HG02798 (cell line): Measurements from ENCODE around the gene DTX3.
"Not testable (repeated sequence)": the region's sequence is repeated elsewhere in the genome, so short reads cannot be mapped to it uniquely, and the experiment has no call there.

Experiments used
- ATAC-seq: cut with Tn5 transposase; IDR thresholded peaks from one replicate; pipeline ENCODE4 v1.9.1; 2021; ENCODE audit warnings: mild to moderate bottlenecking; ENCODE audit not compliant: unreplicated experiment, poor library complexity

Gene DTX3

DNA sequence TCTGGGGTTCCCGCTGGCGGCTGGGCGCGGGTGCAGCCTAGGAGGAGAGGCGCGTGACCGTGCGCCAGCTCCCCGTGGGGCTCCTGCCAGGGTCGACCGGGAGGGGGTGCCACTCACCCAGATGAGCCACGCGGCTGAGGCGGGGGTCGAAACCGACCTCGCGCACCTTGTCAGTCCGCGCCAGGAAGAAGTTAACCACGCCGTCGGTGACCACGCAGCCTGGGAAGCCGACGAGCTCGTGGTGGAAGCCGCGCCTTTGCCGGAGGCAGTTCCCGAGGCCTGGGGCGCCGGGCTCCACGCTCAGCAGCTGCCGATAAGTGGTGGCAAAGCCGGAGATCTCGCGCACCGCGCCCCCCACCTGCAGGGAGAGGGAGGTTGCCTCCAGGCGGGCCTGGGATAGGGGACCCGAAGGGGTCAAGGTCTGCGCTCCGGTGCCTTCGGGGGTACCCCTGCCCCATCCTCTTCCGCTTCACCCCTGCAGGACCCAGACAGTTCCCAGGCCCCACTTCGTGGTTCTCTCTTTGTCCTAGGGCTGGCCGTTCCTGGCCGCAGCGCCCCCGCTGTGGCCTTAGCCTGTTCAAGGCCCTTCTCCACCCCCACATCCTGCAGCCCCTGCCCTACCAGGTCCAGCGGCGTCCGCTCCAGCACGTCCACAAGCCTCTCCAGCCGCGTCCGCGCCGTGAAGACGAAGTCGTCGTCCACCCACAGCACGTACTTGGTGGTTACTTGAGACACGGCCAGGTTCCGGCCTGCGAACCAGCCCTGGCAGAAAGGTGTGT is 23.1 kb downstream of the DTX3 start:
- no peak for ATAC-seq

GRCh38 chr12:57628280-57629191 is 23.9 kb downstream of the DTX3 start:
- ATAC-seq, result no peak

GRCh38 chr12:57629897-57630471 is 25.4 kb downstream of the DTX3 start:
- ATAC-seq, result no peak

DNA sequence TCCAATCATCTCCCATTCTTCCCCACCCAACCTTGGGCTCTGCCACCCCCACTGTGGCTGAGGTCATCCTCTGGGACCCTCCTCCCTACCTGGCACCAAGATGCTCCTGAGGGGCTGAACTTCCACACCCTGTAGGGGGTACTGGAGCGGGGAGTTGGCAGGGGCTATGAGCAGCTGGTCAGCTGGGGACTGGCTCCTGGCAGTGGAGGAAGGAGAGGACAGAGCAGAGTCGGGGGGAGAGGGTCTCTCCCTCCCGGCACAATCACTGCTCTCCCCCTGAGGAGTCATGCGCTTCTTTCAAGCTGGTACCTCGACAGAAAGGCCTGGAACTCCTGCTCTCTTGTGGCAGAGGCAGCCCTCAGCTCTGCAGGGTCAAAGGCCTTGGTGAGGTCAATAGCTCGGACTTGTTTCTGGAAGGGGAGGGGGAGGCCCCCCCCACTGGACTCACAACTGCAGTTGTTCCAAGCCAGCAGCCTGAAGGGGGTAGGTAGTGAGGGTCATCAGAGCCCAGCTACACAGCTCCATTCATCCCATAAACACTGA is 26.3 kb downstream of the DTX3 start:
- ATAC-seq, result no peak

DNA sequence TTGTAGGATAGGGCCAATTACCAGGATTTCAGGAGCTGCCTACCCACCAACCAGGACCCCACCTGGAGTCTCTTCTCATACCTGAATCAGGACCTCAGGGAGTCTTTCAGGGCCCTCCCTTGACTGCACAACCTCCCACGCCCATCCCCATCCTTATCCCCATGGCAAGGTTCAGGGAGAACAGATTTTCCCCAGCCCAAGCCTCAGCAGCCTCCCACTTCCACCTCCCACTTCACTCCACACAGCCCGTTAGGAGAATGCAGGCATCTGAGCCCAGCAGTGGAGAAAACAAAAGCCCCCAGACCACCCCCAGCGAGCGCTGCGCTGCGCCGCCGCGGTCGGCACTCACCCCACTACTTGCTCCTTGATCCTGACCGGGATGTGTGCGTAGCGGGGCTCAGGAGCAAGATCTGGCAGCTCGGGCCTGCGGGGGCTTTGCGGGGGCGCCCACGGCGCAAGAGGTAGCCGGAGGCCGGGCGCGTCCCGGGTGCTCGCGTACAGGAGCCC is 27.0 kb downstream of the DTX3 start:
- ATAC-seq, result no peak

GRCh38 chr12:57632073-57632957 is 27.7 kb downstream of the DTX3 start:
- peak; percentile 14 for ATAC-seq

- ATAC-seq, result peak; percentile 81
These were observed 28.6 kb downstream of the DTX3 start, which contains the start of gene B4GALNT1 for GRCh38 chr12:57632958-57633840. B4GALNT1 (minus strand) TSS chr12:57633201; CDS start chr12:57632132, 1,069 bp downstream.

- not testable (repeated sequence) for ATAC-seq
These were observed 32.1 kb downstream of the DTX3 start for GRCh38 chr12:57636731-57637130.

GRCh38 chr12:57637364-57637763 is 32.7 kb downstream of the DTX3 start:
- no peak for ATAC-seq

DNA sequence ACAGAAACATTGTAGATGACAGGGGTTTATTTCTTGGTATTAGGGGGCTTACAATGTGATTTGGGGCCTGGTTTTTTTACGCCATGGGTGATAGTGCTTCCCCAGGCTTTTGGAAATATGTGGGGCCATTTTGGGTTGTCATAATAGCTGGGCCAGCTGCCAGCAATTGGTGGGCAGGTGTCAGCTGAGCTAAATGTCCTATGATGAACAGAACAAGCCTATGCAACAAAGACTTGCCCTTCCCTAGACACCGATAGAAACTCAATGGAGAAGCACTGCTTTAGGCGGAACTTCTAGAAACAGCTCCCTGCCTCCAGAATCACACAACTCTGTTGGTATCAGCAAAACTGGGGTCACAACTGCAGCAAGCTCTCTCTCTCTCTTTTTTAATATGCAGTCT is 33.5 kb downstream of the DTX3 start:
- ATAC-seq, result no peak

DNA sequence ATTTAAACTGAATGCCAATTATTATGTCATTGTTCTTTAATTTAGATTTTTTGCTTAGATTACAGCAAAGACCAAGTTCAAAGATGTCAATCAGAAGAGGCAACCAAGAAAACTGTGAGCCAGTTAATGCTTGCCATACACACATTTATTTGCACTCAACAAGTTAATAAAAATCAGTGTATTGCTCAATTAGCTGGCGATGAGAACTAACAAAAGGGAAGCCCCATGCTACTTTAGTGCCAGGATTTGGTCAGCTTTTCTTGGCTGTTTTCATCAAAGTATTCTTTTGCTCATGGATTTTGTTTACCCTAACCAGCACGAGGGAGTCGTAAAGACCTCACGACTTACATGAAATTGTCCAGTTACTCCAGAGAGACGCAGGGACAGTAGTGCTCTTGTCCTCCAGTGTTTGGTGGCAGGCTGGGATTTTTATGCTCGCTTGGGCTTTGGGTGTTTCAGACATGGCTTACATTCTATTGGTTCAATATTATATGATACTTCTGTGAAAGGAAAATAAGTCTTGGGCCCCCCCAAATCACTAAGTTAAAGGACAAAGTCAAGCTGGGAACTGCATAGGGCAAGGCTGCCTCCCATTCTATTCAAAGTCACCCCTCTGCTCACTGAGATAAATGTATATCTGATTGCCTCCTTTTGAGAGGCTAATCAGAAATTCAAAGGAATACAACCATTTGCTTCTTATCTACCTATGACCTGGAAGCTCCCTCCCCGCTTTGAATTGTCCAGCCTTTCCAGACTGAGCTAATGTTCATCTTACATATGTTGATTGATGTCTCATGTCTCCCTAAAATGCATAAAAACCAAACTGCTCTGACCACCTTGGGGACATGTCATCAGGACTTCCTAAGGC is 35.8 kb downstream of the DTX3 start:
- ATAC-seq, result no peak

- no peak for ATAC-seq
These were observed 37.2 kb downstream of the DTX3 start for GRCh38 chr12:57641699-57642442.

- not testable (repeated sequence) for ATAC-seq
These were observed 41.5 kb downstream of the DTX3 start for GRCh38 chr12:57645990-57646658.

- ATAC-seq, result not testable (repeated sequence)
These were observed 42.0 kb downstream of the DTX3 start for GRCh38 chr12:57646659-57647049.

GRCh38 chr12:57654042-57654441 is 49.4 kb downstream of the DTX3 start:
- ATAC-seq, result no peak

DNA sequence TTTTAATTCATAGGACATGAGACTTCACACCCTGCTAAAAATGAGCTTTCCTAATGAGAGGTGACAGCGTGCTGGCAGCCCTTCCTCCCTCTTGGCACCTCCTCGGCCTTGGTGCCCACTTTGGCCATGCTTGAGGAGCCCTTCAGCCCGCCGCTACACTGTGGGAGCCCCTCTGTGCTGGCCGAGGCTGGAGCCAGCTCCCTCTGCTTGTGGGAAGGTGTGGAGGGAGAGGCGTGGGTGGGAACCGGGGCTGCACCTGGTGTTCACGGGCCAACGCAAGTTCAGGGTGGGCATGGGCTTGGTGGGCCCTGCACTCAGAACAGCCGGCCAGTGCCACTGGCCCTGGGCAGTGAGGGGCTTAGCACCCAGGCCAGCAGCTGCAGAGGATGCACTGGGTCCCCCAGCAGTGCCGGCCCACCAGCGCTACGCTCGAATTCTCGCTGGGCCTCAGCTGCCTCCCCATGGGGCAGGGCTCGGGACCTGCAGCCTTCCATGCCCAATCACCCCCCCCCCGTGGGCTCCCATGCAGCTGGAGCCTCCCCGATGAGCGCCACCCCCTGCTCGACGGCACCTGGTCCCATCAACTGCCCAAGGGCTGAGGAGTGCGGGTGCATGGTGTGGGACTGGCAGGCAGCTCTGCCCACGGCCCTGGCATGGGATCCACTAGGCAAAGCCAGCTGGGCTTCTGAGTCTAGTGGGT is 51.1 kb downstream of the DTX3 start:
- no peak for ATAC-seq
